DMS 273 (cell line): Measurements from ENCODE around the gene TSLP.

Experiments used
- DNase-seq: peaks from one replicate; lab custom pipeline; 2025; ENCODE audit not compliant: unreplicated experiment; lab: John Stamatoyannopoulos, UW

TSLP gene

GRCh38 chr5:111095982-111096381 is 24.5 kb downstream of the TSLP start:
- no peak for DNase-seq

GRCh38 chr5:111099058-111099778 is 27.7 kb downstream of the TSLP start:
- DNase-seq, result no peak

- DNase-seq, result no peak
Observed at GRCh38 chr5:111106320-111106948, 34.9 kb downstream of the TSLP start.

GRCh38 chr5:111107371-111107770 is 35.9 kb downstream of the TSLP start:
- DNase-seq, result no peak

- DNase-seq, result no peak
Observed at GRCh38 chr5:111111956-111112355, 40.4 kb downstream of the TSLP start.

GRCh38 chr5:111113678-111114077 is 42.2 kb downstream of the TSLP start:
- no peak for DNase-seq

- no peak for DNase-seq
Observed at GRCh38 chr5:111115229-111115628, 43.7 kb downstream of the TSLP start.

GRCh38 chr5:111116550-111116949 is 45.0 kb downstream of the TSLP start:
- DNase-seq, result no peak

GRCh38 chr5:111117136-111117535 is 45.6 kb downstream of the TSLP start:
- no peak for DNase-seq

GRCh38 chr5:111119221-111119620 is 47.7 kb downstream of the TSLP start:
- no peak for DNase-seq

- DNase-seq, result no peak
Observed at GRCh38 chr5:111119856-111120255, 48.3 kb downstream of the TSLP start.

- DNase-seq, result no peak
Observed at GRCh38 chr5:111120911-111121310, 49.4 kb downstream of the TSLP start.

GRCh38 chr5:111121926-111122325 is 50.4 kb downstream of the TSLP start:
- no peak for DNase-seq

- DNase-seq, result no peak
Observed at GRCh38 chr5:111122398-111122797, 50.9 kb downstream of the TSLP start.

- DNase-seq, result no peak
Observed at GRCh38 chr5:111124793-111125192, 53.3 kb downstream of the TSLP start.

GRCh38 chr5:111126896-111127295 is 55.4 kb downstream of the TSLP start:
- no peak for DNase-seq
